Measurements from ENCODE around the gene RLN3.
"Not testable (repeated sequence)": the region's sequence is repeated elsewhere in the genome, so short reads cannot be mapped to it uniquely, and the experiment has no call there.

The RLN3 gene

GRCh38 chr19:14012378-14012915 lies 15.5 kb upstream of the RLN3 start:
- DNase-seq (ENCODE audit: low read depth, low spot score) = no peak
- no peak overlapping the region for H3K4me3 ChIP-seq (ENCODE audit: low read length)

- DNase-seq (ENCODE audit: low read depth, low spot score) = no peak
- no peak overlapping the region for H3K4me3 ChIP-seq (ENCODE audit: low read length)
Measured at GRCh38 chr19:14015524-14016035, 12.4 kb upstream of the RLN3 start.

GRCh38 chr19:14019100-14019499 lies 8.8 kb upstream of the RLN3 start:
- no peak overlapping the region for H3K4me3 ChIP-seq (ENCODE audit: low read length)
- no peak for DNase-seq (ENCODE audit: low read depth, low spot score)

- H3K4me3 ChIP-seq (ENCODE audit: low read length); DNase-seq (ENCODE audit: low read depth, low spot score): not testable (repeated sequence)
Measured at GRCh38 chr19:14019739-14020138, 8.2 kb upstream of the RLN3 start.

GRCh38 chr19:14021474-14021873 lies 6.5 kb upstream of the RLN3 start:
- DNase-seq (ENCODE audit: low read depth, low spot score) = no peak
- no peak overlapping the region for H3K4me3 ChIP-seq (ENCODE audit: low read length)

- no peak overlapping the region for H3K4me3 ChIP-seq (ENCODE audit: low read length)
- DNase-seq (ENCODE audit: low read depth, low spot score) = no peak
Measured at GRCh38 chr19:14022469-14022868, 5.5 kb upstream of the RLN3 start.

GRCh38 chr19:14023404-14024235 lies 4.3 kb upstream of the RLN3 start:
- peak; percentile 52 for DNase-seq (ENCODE audit: low read depth, low spot score)
- H3K4me3 ChIP-seq (ENCODE audit: low read length) = no peak overlapping the region

GRCh38 chr19:14026652-14027192 lies 1.2 kb upstream of the RLN3 start:
- DNase-seq (ENCODE audit: low read depth, low spot score); H3K4me3 ChIP-seq (ENCODE audit: low read length): not testable (repeated sequence)

GRCh38 chr19:14028901-14029300 lies 953 bp downstream of the RLN3 start:
- no peak for DNase-seq (ENCODE audit: low read depth, low spot score)
- H3K4me3 ChIP-seq (ENCODE audit: low read length) = no peak overlapping the region

- peak overlapping the region; percentile 72 for H3K4me3 ChIP-seq (ENCODE audit: low read length)
- DNase-seq (ENCODE audit: low read depth, low spot score) = no peak
Measured at GRCh38 chr19:14030997-14031718, 3.2 kb downstream of the RLN3 start.

- peak within 1 kb of the TSS; percentile 72 for H3K4me3 ChIP-seq (ENCODE audit: low read length)
- peak; percentile 80 for DNase-seq (ENCODE audit: low read depth, low spot score)
Measured at GRCh38 chr19:14031719-14032480, 4.0 kb downstream of the RLN3 start, which contains the start of gene IL27RA. Gene IL27RA, plus strand, starts transcription at chr19:14031762. Its CDS starts 111 bp downstream, at chr19:14031873.

- H3K4me3 ChIP-seq (ENCODE audit: low read length) = no peak overlapping the region
- DNase-seq (ENCODE audit: low read depth, low spot score) = no peak
Measured at GRCh38 chr19:14033946-14034345, 6.0 kb downstream of the RLN3 start.

- H3K4me3 ChIP-seq (ENCODE audit: low read length); DNase-seq (ENCODE audit: low read depth, low spot score): not testable (repeated sequence)
Measured at GRCh38 chr19:14035159-14035558, 7.2 kb downstream of the RLN3 start.

- no peak for DNase-seq (ENCODE audit: low read depth, low spot score)
- H3K4me3 ChIP-seq (ENCODE audit: low read length) = no peak overlapping the region
Measured at GRCh38 chr19:14035706-14036105, 7.8 kb downstream of the RLN3 start.

GRCh38 chr19:14039181-14039580 lies 11.2 kb downstream of the RLN3 start:
- no peak for DNase-seq (ENCODE audit: low read depth, low spot score)
- H3K4me3 ChIP-seq (ENCODE audit: low read length) = no peak overlapping the region

- peak; percentile 41 for DNase-seq (ENCODE audit: low read depth, low spot score)
Measured at GRCh38 chr19:14042659-14043608, 15.0 kb downstream of the RLN3 start.

GRCh38 chr19:14047866-14048265 lies 19.9 kb downstream of the RLN3 start:
- DNase-seq (ENCODE audit: low read depth, low spot score) = not testable (repeated sequence)

More at GRCh38 chr19:14042659-14043608, 15.0 kb downstream of the RLN3 start:
- not testable (repeated sequence) for H3K4me3 ChIP-seq (ENCODE audit: low read length)

More at GRCh38 chr19:14047866-14048265, 19.9 kb downstream of the RLN3 start:
- not testable (repeated sequence) for H3K4me3 ChIP-seq (ENCODE audit: low read length)

Measured in Jurkat, Clone E6-1 (cell line).